Mucosa of stomach (tissue), 1 donor: ENCODE data around the gene RNU1-3.
"Not testable (repeated sequence)": the region's sequence is repeated elsewhere in the genome, so short reads cannot be mapped to it uniquely, and the experiment has no call there.

ENCODE experiments used
- H3K27me3 ChIP-seq: one replicate; pipeline ENCODE4 v1.7.0; 2013; ENCODE audit warnings: mild to moderate bottlenecking, low read length; ENCODE audit not compliant: control insufficient read depth, insufficient read depth
- H3K36me3 ChIP-seq: one replicate; pipeline ENCODE4 v1.7.0; 2013; ENCODE audit warnings: low read length; ENCODE audit not compliant: control insufficient read depth, insufficient read depth
- H3K4me1 ChIP-seq: one replicate; pipeline ENCODE4 v1.7.0; 2013; ENCODE audit warnings: mild to moderate bottlenecking, low read length; ENCODE audit not compliant: control insufficient read depth, insufficient read depth
- H3K4me3 ChIP-seq: one replicate; pipeline ENCODE4 v1.7.0; 2013; ENCODE audit warnings: low read length
- H3K9ac ChIP-seq: one replicate; pipeline ENCODE4 v1.7.0; 2013; ENCODE audit warnings: mild to moderate bottlenecking, low read length, moderate library complexity
- H3K9me3 ChIP-seq: one replicate; pipeline ENCODE4 v1.7.0; 2013; ENCODE audit warnings: mild to moderate bottlenecking, low read length, moderate library complexity; ENCODE audit not compliant: control insufficient read depth
- donor health status: Pancreatic carcinoma.

The RNU1-3 gene

DNA sequence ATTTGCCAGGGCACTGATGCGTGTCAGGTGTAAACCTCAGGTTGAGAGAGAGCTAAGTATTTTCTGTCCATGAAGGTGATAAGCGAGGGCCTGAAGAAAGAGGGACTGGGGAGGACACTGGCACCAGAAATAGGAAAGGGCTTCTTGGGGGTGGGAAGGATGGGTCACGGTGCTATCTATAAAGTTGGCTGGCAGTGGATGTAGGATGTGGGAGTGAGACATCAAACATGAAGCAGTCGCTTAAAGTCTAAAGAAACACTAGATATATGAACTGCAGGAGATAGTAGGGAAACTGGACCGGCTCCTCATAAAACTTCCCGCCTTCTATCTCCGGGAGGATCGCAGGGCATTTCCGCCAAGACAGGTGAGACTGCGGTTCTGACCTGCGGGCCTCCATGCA lies 912 bp downstream of the RNU1-3 start:
- H3K4me3 ChIP-seq, H3K4me1 ChIP-seq, H3K27me3 ChIP-seq, H3K9me3 ChIP-seq, H3K9ac ChIP-seq, H3K36me3 ChIP-seq: not testable (repeated sequence)

DNA sequence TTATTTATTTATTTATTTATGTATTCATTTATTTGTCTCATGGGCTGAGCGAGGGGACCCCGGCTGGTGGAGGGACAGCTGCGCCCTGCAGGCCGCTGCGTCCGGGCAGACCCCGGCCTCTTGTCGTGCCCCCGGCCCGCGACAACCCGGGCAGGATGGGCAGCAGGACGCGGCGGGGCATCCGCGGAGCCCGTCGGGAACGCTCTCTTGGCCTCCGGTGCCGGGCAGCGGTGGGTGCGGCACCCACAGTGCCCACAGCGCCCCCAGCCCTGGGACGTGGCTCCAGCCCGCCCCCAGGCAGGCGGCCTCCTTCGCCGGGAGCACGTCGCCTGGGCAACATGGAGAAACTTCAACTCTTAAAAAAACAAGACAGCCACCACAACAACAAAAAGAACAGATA lies 8.5 kb downstream of the RNU1-3 start:
- H3K9me3 ChIP-seq, H3K27me3 ChIP-seq, H3K4me1 ChIP-seq, H3K9ac ChIP-seq, H3K36me3 ChIP-seq, H3K4me3 ChIP-seq: not testable (repeated sequence)

DNA sequence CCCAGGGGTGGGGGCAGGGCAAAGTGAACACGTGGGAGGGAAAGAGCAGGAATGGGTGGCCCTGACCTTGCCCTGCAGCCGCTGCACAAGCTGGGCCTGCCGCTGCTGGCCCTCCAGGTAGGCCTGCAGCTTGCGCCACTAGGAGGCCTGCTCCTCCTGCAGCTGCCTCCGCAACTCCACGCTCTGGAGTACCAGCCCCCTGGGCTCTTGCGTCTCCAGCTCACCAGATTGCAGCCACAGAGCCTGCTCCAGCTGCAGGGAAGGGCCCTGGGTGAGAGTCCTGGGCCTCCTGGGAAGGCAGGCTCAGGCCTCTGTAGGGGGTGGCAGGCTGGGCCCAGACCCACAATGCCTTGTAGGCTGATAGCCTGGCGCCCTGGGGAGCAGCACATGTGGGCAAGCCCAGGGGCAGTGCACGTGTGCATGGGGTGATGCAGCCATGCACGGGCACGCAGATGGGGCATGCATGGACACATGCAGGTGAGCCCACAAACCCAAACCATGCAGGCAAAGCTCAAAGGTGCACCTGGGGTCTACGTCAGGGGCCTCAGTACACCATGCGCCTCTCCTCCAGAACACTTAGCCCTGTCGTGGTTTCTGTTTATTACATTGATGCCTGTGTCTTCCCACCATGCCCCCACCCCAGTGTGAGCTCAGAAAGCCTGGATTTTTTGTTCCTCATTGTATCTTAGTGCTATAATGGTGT lies 9.6 kb downstream of the RNU1-3 start:
- H3K36me3 ChIP-seq, H3K4me1 ChIP-seq, H3K27me3 ChIP-seq, H3K4me3 ChIP-seq, H3K9me3 ChIP-seq, H3K9ac ChIP-seq: not testable (repeated sequence)

DNA sequence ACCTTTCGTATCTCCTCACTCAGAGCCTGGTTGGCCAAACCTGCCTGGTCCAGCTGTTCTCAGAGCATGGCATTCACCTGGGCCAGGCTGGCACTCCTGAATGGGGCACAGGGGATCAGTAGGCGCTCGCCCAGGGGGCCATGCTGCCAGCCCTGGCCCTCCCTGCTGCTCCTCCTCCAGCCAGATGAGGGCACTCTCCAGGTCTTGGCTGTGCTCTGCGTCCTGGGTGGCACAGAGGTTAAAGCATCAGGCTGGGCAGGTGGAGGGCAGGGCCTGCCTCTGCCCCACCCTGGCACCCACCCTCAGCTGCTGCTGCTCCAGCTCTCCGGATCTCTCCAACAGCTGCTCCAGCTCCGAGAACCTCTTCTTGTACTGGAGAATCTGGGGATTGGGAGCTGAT lies 10.2 kb downstream of the RNU1-3 start:
- not testable (repeated sequence) for H3K9ac ChIP-seq, H3K9me3 ChIP-seq, H3K27me3 ChIP-seq, H3K36me3 ChIP-seq, H3K4me1 ChIP-seq, H3K4me3 ChIP-seq

DNA sequence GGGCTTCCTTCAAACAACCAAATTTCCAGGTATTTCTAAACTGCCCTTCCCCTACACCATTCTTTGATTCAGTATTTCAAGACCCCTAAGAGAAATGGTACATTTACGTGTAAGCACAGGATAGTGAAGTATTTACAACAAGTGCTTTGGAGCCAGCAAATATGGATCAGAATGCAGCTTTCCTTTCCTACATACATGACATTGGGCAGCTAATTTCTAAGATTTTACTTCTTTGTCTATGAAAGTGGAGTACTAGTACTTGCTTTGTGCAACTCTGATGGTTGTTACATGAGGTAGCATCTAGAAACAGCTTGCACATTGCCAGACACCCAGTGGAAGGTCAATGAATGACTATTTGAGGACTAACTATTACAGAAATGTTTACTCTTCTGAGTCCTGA lies 15.2 kb downstream of the RNU1-3 start:
- not testable (repeated sequence) for H3K27me3 ChIP-seq, H3K36me3 ChIP-seq, H3K4me1 ChIP-seq, H3K9ac ChIP-seq, H3K4me3 ChIP-seq, H3K9me3 ChIP-seq

DNA sequence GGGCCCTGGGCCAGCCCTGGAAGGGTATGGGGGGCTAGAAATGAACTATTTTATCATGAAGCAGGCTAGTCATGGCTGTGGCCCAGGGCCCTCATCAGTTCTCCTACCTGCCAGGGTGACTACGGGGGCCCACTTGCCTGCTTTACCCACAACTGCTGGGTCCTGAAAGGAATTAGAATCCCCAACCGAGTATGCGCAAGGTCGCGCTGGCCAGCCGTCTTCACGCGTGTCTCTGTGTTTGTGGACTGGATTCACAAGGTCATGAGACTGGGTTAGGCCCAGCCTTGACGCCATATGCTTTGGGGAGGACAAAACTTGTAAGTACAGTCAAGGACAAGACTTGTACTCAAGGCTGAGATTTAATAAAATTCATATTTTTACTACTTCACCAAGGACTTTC lies 16.8 kb downstream of the RNU1-3 start:
- not testable (repeated sequence) for H3K27me3 ChIP-seq, H3K36me3 ChIP-seq, H3K4me3 ChIP-seq, H3K4me1 ChIP-seq, H3K9ac ChIP-seq, H3K9me3 ChIP-seq

DNA sequence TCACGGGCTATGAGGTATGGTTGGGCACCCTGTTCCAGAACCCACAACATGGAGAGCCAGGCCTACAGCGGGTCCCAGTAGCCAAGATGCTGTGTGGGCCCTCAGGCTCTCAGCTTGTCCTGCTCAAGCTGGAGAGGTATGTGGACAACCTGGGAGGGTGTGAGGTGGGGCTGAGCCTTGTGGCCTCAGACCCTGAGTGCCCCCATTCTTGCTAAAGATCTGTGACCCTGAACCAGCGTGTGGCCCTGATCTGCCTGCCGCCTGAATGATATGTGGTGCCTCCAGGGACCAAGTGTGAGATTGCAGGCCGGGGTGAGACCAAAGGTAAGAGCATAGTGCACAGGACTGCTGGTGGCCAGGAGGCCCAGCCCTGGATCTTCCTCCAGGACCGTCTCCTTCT lies 17.4 kb downstream of the RNU1-3 start:
- H3K27me3 ChIP-seq, H3K4me3 ChIP-seq, H3K9ac ChIP-seq: not testable (repeated sequence)

DNA sequence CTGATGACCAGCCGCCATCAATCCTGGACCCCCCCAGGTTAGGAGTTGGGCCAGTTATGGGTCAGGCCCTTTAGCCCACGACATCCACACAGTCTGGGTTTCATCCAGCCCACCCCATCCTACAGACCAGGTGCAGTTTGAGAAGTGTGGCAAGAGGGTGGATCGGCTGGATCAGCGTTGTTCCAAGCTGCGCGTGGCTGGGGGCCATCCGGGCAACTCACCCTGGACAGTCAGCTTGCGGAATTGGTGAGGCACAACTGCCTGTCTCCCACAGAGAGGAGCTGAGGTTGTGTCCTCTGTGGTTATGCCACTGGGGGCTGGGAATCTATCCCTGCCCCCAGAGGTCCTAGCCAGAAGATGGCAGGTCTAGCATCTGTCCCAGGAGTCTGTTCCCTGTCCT lies 18.0 kb downstream of the RNU1-3 start:
- not testable (repeated sequence) for H3K9me3 ChIP-seq, H3K36me3 ChIP-seq, H3K27me3 ChIP-seq, H3K4me3 ChIP-seq, H3K9ac ChIP-seq
- peaks cover 13% of the 10 kb centered on the region for H3K4me1 ChIP-seq

More for the DNA sequence above, 17.4 kb downstream of the RNU1-3 start:
- H3K9me3 ChIP-seq, H3K4me1 ChIP-seq, H3K36me3 ChIP-seq: not testable (repeated sequence)

DNA sequence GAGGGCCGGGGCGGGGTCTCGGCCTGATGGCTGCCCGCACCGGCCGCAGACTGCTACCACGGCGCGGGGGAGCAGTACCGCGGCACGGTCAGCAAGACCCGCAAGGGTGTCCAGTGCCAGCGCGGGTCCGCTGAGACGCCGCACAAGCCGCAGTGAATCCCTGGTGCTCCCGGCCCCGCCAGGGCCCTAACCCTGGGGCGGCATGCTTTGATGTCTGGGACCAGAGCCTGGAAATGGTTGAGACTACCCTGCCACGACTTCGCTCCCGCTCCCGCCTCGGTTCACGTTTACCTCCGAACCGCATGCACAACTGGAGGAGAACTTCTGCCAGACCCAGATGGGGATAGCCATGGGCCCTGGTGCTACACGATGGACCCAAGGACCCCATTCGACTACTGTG lies 18.5 kb downstream of the RNU1-3 start:
- H3K27me3 ChIP-seq, H3K9me3 ChIP-seq, H3K36me3 ChIP-seq, H3K4me3 ChIP-seq, H3K9ac ChIP-seq: not testable (repeated sequence)
- peaks cover 18% of the 10 kb centered on the region for H3K4me1 ChIP-seq

DNA sequence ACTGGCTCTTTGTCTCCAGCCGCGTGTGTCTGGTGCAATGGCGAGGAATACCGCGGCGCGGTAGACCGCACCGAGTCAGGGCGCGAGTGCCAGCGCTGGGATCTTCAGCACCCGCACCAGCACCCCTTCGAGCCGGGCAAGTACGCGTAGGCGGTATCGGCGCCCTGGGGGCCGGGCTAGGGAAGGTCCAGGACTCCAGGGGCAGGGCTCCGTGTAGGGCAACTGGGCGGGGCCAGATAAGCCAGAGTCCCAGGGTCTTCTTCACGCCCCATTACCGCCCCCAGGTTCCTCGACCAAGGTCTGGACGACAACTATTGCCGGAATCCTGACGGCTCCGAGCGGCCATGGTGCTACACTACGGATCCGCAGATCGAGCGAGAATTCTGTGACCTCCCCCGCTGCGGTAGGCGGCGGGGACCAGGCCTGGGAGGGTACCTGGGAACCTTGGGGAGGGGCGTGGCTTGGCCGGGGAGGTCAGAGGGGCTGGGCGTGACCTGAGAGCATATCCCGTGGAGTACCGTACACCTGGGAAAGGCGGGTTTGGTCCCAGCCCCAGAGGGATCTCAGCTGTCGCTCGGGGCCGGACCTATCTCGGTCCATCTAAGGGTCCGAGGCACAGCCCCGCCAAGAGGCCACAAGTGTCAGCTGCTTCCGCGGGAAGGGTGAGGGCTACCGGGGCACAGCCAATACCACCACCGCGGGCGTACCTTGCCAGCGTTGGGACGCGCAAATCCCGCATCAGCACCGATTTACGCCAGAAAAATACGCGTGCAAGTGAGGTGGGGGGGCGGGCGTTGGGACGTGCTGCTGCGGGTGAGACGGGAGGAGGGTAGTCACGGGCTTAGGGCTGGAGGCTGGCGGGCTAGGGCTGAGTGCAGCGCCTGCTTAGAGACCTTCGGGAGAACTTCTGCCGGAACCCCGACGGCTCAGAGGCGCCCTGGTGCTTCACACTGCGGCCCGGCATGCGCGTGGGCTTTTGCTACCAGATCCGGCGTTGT lies 19.3 kb downstream of the RNU1-3 start:
- H3K27me3 ChIP-seq, H3K9ac ChIP-seq, H3K9me3 ChIP-seq, H3K4me3 ChIP-seq, H3K36me3 ChIP-seq: not testable (repeated sequence)
- peaks cover 24% of the 10 kb centered on the region for H3K4me1 ChIP-seq

DNA sequence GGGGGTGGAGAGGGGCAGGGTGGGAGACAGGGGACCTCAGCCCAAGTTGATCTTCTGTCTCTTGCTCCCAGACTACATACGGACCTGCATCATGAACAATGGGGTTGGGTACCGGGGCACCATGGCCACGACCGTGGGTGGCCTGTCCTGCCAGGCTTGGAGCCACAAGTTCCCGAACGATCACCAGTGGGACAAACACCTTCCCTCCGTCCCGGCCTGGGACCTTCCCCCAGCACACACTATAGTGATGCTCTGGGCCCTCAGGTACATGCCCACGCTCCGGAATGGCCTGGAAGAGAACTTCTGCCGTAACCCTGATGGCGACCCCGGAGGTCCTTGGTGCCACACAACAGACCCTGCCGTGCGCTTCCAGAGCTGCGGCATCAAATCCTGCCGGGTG lies 20.0 kb downstream of the RNU1-3 start:
- H3K4me1 ChIP-seq: peaks cover 24% of the 10 kb centered on the region
- H3K9ac ChIP-seq, H3K9me3 ChIP-seq, H3K4me3 ChIP-seq, H3K27me3 ChIP-seq, H3K36me3 ChIP-seq: not testable (repeated sequence)

DNA sequence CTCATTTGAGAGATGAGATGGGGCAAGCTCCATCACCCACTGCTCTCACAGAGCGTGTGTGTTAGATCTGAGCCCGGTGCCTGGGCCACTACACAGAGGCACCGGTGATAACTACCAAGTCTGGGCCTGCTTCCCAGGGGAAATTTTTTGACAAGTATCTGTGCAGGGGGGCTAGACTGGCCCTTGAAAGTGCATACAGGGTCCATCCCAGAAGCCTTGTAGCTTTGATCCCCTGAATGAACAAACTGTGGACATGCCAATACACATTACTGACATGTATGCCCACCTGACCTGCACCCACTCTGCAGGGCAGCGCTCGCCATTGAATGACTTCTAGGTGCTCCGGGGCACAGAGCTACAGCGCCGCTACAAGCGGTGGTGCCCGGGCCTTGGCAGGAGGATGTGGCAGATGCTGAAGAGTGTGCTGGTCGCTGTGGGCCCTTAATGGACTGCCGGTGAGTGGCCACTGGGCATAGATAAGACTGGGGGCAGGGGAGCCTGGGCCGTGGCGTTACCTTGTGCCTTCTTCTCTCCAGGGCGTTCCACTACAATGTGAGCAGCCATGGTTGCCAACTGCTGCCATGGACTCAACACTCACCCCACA lies 20.6 kb downstream of the RNU1-3 start:
- H3K36me3 ChIP-seq, H3K27me3 ChIP-seq, H3K9ac ChIP-seq, H3K4me3 ChIP-seq, H3K9me3 ChIP-seq: not testable (repeated sequence)
- H3K4me1 ChIP-seq: peaks cover 24% of the 10 kb centered on the region
